ENCODE measurements around the gene ATP6V0E2. TPM values are rescaled to one million over a fixed set of nuclear protein-coding genes. Genes with fewer than 3 reads are reported as not detected.

The ATP6V0E2 gene
- 10 to 100 TPM in 3 of 4 donors, 1 to 10 TPM in 1; 9.3 to 33.6 (median 20.6) TPM for total RNA-seq

DNA sequence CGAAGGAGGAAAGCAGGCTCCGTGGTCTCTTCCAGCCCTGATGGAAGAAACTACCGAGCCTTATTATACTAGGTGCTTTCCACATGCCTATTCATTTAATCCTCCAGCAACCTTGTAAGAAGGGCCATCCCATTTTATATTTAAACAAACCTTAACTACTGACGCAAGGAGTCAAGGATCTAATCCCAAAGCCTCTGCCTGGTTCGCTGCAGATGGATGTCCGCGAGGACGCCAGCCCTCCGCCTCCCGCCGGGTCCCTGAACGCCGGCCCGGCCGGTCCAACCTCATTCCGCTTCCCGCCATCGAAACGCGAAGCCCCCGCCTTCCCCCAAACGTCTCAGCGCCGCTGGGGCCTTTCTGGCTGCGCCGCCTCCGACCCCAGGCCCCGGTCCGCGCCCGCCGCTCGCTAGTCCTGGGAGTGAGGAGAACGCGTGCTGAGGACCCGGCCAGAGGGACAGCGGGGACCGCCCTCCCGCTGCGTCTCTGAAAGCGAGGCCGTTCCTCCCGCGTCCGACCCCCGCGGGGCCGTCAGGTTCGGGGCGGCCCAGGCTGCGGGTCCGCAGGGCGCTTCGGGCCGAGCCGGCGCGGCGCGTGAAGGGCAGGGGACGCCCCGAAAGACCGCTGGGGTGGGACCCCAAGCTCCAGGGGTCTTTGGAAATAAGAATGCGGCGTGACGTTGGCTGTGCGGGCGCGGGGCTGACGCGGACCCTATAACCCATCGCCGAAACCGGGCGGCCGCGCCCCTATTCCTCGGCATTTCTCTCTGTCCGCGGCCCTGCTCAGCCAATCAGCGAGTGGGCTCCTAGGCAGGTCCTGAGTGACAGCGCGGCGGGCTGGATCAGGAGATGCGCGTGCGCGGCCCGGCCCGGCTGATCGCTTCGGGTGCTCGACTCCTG is at the start of gene ATP6V0E2:
ATP6V0E2 (plus strand) TSS at position 896 of the 896 bp plus-strand sequence. CDS start 97 bp downstream, outside the sequence.
- TF ChIP-seq, protein P1, sequence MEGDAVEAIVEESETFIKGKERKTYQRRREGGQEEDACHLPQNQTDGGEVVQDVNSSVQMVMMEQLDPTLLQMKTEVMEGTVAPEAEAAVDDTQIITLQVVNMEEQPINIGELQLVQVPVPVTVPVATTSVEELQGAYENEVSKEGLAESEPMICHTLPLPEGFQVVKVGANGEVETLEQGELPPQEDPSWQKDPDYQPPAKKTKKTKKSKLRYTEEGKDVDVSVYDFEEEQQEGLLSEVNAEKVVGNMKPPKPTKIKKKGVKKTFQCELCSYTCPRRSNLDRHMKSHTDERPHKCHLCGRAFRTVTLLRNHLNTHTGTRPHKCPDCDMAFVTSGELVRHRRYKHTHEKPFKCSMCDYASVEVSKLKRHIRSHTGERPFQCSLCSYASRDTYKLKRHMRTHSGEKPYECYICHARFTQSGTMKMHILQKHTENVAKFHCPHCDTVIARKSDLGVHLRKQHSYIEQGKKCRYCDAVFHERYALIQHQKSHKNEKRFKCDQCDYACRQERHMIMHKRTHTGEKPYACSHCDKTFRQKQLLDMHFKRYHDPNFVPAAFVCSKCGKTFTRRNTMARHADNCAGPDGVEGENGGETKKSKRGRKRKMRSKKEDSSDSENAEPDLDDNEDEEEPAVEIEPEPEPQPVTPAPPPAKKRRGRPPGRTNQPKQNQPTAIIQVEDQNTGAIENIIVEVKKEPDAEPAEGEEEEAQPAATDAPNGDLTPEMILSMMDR (IDR thresholded peaks at IDR 0.05) = no peak
- TF ChIP-seq POLR2A (IDR thresholded peaks at IDR 0.05) = no peak
- peak within 1 kb of the TSS; percentile 54 for H3K4me3 ChIP-seq (ENCODE audit: low read depth, poor library complexity, severe bottlenecking)
- DNase-seq (ENCODE audit: low spot score in 2 of 2) = peak; percentile 91 to 99
- intact Hi-C loops (cut with DNase I; ENCODE audit: low total_unique reads) = no loop called here
- WGBS, 2 donors = 0 to 1% methylated on average over 22 to 43 of the region's 93 CpGs

GRCh38 chr7:149824301-149824741 is 49.4 kb upstream of the ATP6V0E2 start:
- intact Hi-C loops (cut with DNase I; ENCODE audit: low total_unique reads) = no loop called here
- 91 to 93% methylated on average over 9 to 13 of the region's 13 CpGs for WGBS, 2 donors
- H3K4me3 ChIP-seq (ENCODE audit: low read depth, poor library complexity, severe bottlenecking) = no peak overlapping the region
- no peak for TF ChIP-seq POLR2A (IDR thresholded peaks at IDR 0.05)
- TF ChIP-seq, protein P1 (IDR thresholded peaks at IDR 0.05) = no peak
- no peak for DNase-seq (ENCODE audit: low spot score in 2 of 2)

- 89 to 92% methylated on average over 19 of the region's 19 CpGs for WGBS, 2 donors
- DNase-seq (ENCODE audit: low spot score in 2 of 2) = no peak
- intact Hi-C loops (cut with DNase I; ENCODE audit: low total_unique reads) = no loop called here
- TF ChIP-seq POLR2A (IDR thresholded peaks at IDR 0.05) = no peak
- TF ChIP-seq, protein P1 (IDR thresholded peaks at IDR 0.05) = no peak
- no peak overlapping the region for H3K4me3 ChIP-seq (ENCODE audit: low read depth, poor library complexity, severe bottlenecking)
Observed at GRCh38 chr7:149824748-149825566, 48.8 kb upstream of the ATP6V0E2 start.

DNA sequence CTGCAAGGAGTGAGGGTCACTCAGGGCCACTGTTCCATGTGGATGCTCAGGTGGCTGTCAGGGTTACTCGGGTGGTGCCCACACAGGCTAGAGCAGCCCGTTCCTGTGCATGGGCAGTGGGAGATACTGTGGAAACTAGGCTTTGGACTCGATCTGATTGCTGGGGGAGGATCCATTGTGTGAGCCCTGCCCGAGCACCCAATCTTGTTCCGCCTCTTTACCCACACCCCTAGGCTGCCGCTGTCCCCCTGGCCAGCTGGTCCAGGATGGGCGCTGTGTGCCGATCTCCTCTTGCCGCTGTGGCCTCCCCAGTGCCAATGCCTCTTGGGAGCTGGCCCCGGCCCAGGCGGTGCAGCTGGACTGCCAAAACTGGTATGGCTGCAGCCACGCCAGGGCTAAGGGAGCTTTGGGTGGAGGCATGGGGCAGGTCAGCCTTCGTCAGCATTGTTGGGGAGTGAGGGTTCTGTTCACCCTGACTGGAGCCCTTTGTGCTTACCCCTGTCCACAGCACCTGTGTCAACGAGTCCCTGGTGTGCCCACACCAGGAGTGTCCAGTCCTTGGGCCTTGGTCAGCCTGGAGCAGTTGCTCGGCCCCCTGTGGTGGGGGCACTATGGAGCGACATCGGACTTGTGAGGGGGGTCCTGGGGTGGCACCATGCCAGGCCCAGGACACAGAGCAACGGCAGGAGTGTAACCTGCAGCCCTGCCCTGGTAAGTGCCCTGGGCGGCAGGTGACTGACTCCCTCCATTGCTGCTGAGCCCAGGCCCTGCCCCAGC is 48.0 kb upstream of the ATP6V0E2 start:
- WGBS, 2 donors = 65 to 86% methylated on average over 15 to 18 of the region's 19 CpGs
- H3K4me3 ChIP-seq (ENCODE audit: low read depth, poor library complexity, severe bottlenecking) = no peak overlapping the region
- intact Hi-C loops (cut with DNase I; ENCODE audit: low total_unique reads) = no loop called here
- TF ChIP-seq, protein P1 (IDR thresholded peaks at IDR 0.05) = no peak
- TF ChIP-seq POLR2A (IDR thresholded peaks at IDR 0.05) = no peak
- DNase-seq (ENCODE audit: low spot score in 2 of 2) = no peak

DNA sequence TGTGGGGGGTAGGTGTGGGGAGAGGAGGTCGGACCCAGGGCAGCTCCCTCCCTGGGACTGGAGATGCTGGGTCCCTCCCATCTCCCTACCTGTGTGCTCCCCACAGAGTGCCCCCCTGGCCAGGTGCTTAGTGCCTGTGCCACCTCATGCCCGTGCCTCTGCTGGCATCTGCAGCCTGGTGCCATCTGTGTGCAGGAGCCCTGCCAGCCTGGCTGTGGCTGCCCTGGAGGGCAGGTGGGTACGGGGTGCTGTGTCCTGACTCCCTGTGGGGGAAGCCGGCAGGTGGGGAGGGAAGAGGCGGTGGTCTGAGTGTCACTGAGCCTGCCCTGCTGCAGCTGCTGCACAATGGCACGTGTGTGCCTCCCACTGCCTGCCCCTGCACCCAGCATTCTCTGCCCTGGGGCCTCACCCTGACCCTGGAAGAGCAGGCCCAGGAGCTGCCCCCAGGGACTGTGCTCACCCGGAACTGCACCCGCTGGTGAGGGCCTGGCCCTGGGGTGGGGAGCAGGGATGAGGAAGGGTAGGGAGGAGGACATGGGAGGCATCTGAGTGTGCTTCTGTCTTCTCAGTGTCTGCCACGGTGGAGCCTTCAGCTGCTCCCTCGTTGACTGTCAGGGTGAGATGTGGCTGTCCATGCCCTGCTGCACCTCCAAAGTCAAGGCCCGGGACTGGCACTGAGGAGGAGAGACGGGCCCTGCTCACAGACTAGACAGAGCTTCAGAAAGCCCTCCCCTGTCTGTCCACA is 47.3 kb upstream of the ATP6V0E2 start:
- intact Hi-C loops (cut with DNase I; ENCODE audit: low total_unique reads) = no loop called here
- WGBS, 2 donors = 68 to 73% methylated on average over 12 of the region's 12 CpGs
- TF ChIP-seq, protein P1 (IDR thresholded peaks at IDR 0.05) = no peak
- TF ChIP-seq POLR2A (IDR thresholded peaks at IDR 0.05) = no peak
- no peak for DNase-seq (ENCODE audit: low spot score in 2 of 2)
- no peak overlapping the region for H3K4me3 ChIP-seq (ENCODE audit: low read depth, poor library complexity, severe bottlenecking)

All from lower leg skin (tissue), 4 donors.